GM12875 (cell line): ENCODE results near the gene UBXN6.

Experiments used
- H3K4me3 ChIP-seq: one replicate; pipeline ENCODE4 v1.5.1; 2011; ENCODE audit warnings: low read depth, low read length, control low read depth
- CTCF ChIP-seq: IDR thresholded peaks from 2 replicates; pipeline ENCODE4 v1.5.1; 2011; ENCODE audit warnings: low read depth, mild to moderate bottlenecking, control low read depth, inconsistent platforms, low read length, moderate library complexity, borderline replicate concordance; ENCODE audit not compliant: insufficient read depth

UBXN6 gene

GRCh38 chr19:4442819-4443146, 14.8 kb downstream of the UBXN6 start:
- no peak overlapping the region for H3K4me3 ChIP-seq
- TF ChIP-seq CTCF, result no peak

GRCh38 chr19:4441994-4442818, 15.4 kb downstream of the UBXN6 start:
- H3K4me3 ChIP-seq, result no peak overlapping the region
- no peak for TF ChIP-seq CTCF

- H3K4me3 ChIP-seq, result no peak overlapping the region
- no peak for TF ChIP-seq CTCF
These were observed 18.4 kb downstream of the UBXN6 start for GRCh38 chr19:4439243-4439642.

GRCh38 chr19:4437103-4437502, 20.5 kb downstream of the UBXN6 start:
- TF ChIP-seq CTCF, result no peak
- no peak overlapping the region for H3K4me3 ChIP-seq

- H3K4me3 ChIP-seq, result no peak overlapping the region
- no peak for TF ChIP-seq CTCF
These were observed 21.4 kb downstream of the UBXN6 start for GRCh38 chr19:4436231-4436630.

- no peak for TF ChIP-seq CTCF
- no peak overlapping the region for H3K4me3 ChIP-seq
These were observed 23.2 kb downstream of the UBXN6 start for GRCh38 chr19:4434391-4434790.

- H3K4me3 ChIP-seq, result no peak overlapping the region
- no peak for TF ChIP-seq CTCF
These were observed 24.6 kb downstream of the UBXN6 start for GRCh38 chr19:4432918-4433506.
